CD4-positive, alpha-beta T cell treated with Interleukin-17A for 4 hours (primary cell): ENCODE results near the gene SCLY.

Source experiments
- DNase-seq: peaks from one replicate; pipeline ENCODE4 v3.0.0-alpha.2; 2020; ENCODE audit warnings: mixed read lengths

The SCLY gene

GRCh38 chr2:238098901-238099713 lies 38.3 kb downstream of the SCLY start:
- no peak for DNase-seq

- no peak for DNase-seq
Observed at GRCh38 chr2:238099714-238100048, 38.9 kb downstream of the SCLY start.

- DNase-seq = no peak
Observed at GRCh38 chr2:238100049-238100820, 39.4 kb downstream of the SCLY start, which contains the start of gene ESPNL. Gene ESPNL, plus strand, starts transcription at chr2:238100340. Its CDS starts 80 bp downstream, at chr2:238100420.

GRCh38 chr2:238100821-238101771 lies 40.3 kb downstream of the SCLY start:
- no peak for DNase-seq

- DNase-seq = no peak
Observed at GRCh38 chr2:238101891-238102841, 41.4 kb downstream of the SCLY start.

GRCh38 chr2:238102865-238103264 lies 42.1 kb downstream of the SCLY start:
- DNase-seq = no peak

- no peak for DNase-seq
Observed at GRCh38 chr2:238103465-238104225, 42.8 kb downstream of the SCLY start.

- DNase-seq = no peak
Observed at GRCh38 chr2:238104226-238104690, 43.5 kb downstream of the SCLY start.

GRCh38 chr2:238104691-238105371 lies 44.0 kb downstream of the SCLY start:
- DNase-seq = no peak

- DNase-seq = no peak
Observed at GRCh38 chr2:238105506-238106338, 44.9 kb downstream of the SCLY start.

- no peak for DNase-seq
Observed at GRCh38 chr2:238106339-238106697, 45.5 kb downstream of the SCLY start.

GRCh38 chr2:238106698-238107524 lies 46.1 kb downstream of the SCLY start:
- DNase-seq = no peak

GRCh38 chr2:238107525-238108422 lies 47.0 kb downstream of the SCLY start:
- no peak for DNase-seq

- peak; percentile 46 for DNase-seq
Observed at GRCh38 chr2:238108423-238109183, 47.8 kb downstream of the SCLY start.

- no peak for DNase-seq
Observed at GRCh38 chr2:238113611-238114010, 52.8 kb downstream of the SCLY start.

GRCh38 chr2:238114331-238114841 lies 53.6 kb downstream of the SCLY start:
- no peak for DNase-seq
